HPDE6-E6E7 (cell line): ENCODE data around the gene ACOT7.

Experiments
- DNase-seq: peaks from one replicate; pipeline ENCODE4 v3.0.0; 2011; ENCODE audit warnings: missing footprints; ENCODE audit errors: extremely low spot score

Gene ACOT7

GRCh38 chr1:6343506-6344405 is 49.8 kb downstream of the ACOT7 start:
- peak; percentile 92 for DNase-seq

- DNase-seq: no peak
Observed at GRCh38 chr1:6342056-6342455, 51.5 kb downstream of the ACOT7 start.

GRCh38 chr1:6338695-6339094 is 54.9 kb downstream of the ACOT7 start:
- DNase-seq: no peak

GRCh38 chr1:6336776-6337622 is 56.6 kb downstream of the ACOT7 start:
- DNase-seq: no peak

- DNase-seq: no peak
Observed at GRCh38 chr1:6334261-6334993, 59.1 kb downstream of the ACOT7 start.

GRCh38 chr1:6332821-6333220 is 60.7 kb downstream of the ACOT7 start:
- no peak for DNase-seq

GRCh38 chr1:6331543-6332273 is 61.9 kb downstream of the ACOT7 start:
- DNase-seq: no peak

- no peak for DNase-seq
Observed at GRCh38 chr1:6330410-6330911, 63.1 kb downstream of the ACOT7 start.

- DNase-seq: no peak
Observed at GRCh38 chr1:6329851-6330250, 63.7 kb downstream of the ACOT7 start.

GRCh38 chr1:6329396-6329795 is 64.2 kb downstream of the ACOT7 start:
- DNase-seq: no peak

GRCh38 chr1:6328696-6329095 is 64.9 kb downstream of the ACOT7 start:
- DNase-seq: no peak

GRCh38 chr1:6328091-6328490 is 65.5 kb downstream of the ACOT7 start:
- no peak for DNase-seq

GRCh38 chr1:6325482-6325881 is 68.1 kb downstream of the ACOT7 start:
- peak; percentile 93 for DNase-seq

- no peak for DNase-seq
Observed at GRCh38 chr1:6322161-6322560, 71.4 kb downstream of the ACOT7 start.

- DNase-seq: no peak
Observed at GRCh38 chr1:6321205-6321604, 72.4 kb downstream of the ACOT7 start.

GRCh38 chr1:6317098-6317760 is 76.3 kb downstream of the ACOT7 start:
- no peak for DNase-seq

- no peak for DNase-seq
Observed at GRCh38 chr1:6316240-6317097, 77.1 kb downstream of the ACOT7 start.

GRCh38 chr1:6314503-6314902 is 79.1 kb downstream of the ACOT7 start:
- DNase-seq: no peak

GRCh38 chr1:6313393-6314200 is 80.0 kb downstream of the ACOT7 start:
- no peak for DNase-seq
